UCSD-AML1 (cell line): ENCODE measurements around the gene PIP5K1C.
"Not testable (repeated sequence)": the region's sequence is repeated elsewhere in the genome, so short reads cannot be mapped to it uniquely, and the experiment has no call there.

Source experiments
- DNase-seq: peaks from one replicate; lab custom pipeline; 2025; ENCODE audit not compliant: unreplicated experiment; lab: John Stamatoyannopoulos, UW

PIP5K1C gene

GRCh38 chr19:3661284-3662238 lies 38.7 kb downstream of the PIP5K1C start:
- DNase-seq, result no peak

GRCh38 chr19:3660493-3661219 lies 39.6 kb downstream of the PIP5K1C start:
- DNase-seq, result no peak

DNA sequence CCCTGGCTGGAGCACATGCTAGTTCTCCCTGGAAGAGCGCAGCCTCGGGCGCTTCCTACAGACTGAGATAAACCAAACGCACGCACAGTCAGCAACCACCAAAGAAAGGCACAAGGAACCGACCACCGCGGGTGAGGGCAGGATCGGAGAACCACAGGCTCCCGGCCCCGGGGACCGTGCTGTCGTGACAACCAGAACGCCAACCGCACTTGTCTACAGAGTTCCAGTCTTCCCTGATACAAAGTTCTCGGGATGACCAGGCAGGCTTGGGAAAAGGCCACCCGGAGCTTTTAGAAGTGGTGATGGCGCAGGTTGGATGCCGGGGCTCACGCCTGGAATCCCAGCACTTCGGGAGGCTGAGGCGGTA lies 40.5 kb downstream of the PIP5K1C start:
- DNase-seq, result no peak

- no peak for DNase-seq
Observed at GRCh38 chr19:3658870-3659745, 41.2 kb downstream of the PIP5K1C start.

- DNase-seq, result no peak
Observed at GRCh38 chr19:3658004-3658869, 42.0 kb downstream of the PIP5K1C start.

GRCh38 chr19:3657395-3657769 lies 42.9 kb downstream of the PIP5K1C start:
- no peak for DNase-seq

DNA sequence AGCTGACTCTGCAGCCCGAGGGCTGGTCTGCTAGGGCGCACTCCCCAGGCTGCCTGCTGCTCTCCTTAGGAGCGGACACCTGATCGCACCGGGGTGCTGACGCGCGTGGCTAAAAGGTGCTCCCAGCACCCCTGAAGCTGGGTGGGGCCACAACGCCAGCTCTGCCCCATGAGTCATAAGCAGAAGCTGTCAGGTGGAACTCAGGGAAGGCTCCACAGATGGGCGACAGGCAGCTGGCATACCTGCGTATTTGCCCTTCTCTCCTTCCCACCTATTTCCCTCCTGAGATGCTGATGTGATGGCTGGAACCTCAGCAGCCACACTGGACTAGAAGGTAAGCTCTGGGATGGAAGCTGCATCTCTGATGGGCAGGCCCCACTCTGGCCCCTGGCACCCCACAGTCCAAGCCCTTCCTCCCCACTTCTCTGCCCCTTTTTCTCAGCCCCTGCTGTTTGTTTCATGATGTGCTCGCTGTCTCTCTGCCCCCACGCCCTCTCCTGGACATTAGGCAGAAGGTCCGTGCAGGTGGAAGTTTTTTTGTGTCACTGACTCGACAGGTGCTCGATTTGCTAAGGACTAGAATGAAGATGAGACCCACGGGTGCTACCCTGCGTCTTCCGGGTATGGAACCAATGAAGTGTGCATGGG lies 43.4 kb downstream of the PIP5K1C start:
- no peak for DNase-seq

DNA sequence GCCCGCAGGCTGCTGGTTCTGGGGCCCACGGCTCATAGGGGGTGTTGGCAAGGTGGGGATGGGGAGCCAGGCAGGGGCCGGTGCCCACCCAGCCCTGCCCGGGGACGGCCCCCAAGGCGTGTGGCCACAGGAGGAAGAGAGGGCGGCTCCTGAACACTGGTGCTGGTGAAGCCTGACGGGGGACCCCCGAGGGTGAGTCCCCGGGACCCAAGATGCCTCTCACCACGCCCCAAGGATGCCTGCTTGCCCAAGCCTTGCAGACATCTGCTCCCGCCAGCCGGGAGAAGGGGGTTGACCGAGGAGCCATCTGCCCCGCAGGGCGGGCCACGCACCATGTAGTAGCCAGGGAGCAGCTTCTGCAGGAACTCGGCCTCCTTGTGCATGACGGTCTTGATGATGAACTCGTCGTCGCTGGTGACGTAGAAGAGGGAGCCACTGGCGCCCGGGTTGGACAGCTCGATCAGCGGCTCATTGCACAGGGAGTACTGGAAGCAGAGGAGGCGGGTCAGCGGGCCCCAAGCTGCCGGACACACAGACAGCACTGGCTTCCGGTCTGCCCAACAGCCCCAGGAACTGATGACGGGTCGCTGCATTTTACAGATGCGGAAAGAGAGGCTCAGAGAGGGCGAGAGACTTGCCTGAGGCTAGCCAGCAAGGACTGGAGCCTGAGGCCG lies 44.1 kb downstream of the PIP5K1C start:
- no peak for DNase-seq

GRCh38 chr19:3655402-3656072 lies 44.7 kb downstream of the PIP5K1C start:
- no peak for DNase-seq

DNA sequence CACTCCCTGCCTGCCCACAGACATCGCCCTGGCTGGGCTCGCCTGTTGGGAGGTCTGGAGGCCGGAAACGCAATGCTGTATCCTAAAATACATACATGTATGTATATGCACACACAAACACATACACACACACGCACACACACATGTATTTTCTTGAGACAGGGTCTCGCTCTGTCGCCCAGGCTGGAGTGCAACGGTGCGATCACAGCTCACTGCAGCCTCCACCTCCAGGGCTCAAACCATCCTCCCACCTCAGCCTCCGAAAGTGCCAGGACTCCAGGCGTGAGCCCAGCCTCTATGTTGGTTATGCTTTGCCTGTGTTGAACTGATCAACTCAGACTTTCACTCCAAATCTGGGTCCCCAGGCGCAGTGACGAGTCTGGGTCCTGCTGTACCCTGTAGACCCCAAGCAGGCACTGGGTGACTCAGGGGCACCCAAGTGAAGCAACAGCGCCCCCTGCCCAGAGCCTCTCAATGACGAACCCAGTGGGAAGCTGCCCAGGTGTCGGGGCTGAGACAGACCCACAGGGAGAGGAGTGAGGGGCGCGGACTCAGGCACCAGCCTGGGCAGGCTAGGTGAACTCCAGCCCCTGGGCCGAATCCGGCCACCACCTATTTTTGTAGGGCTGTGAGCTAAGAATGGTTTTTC lies 46.3 kb downstream of the PIP5K1C start:
- peak; percentile 22 for DNase-seq

DNA sequence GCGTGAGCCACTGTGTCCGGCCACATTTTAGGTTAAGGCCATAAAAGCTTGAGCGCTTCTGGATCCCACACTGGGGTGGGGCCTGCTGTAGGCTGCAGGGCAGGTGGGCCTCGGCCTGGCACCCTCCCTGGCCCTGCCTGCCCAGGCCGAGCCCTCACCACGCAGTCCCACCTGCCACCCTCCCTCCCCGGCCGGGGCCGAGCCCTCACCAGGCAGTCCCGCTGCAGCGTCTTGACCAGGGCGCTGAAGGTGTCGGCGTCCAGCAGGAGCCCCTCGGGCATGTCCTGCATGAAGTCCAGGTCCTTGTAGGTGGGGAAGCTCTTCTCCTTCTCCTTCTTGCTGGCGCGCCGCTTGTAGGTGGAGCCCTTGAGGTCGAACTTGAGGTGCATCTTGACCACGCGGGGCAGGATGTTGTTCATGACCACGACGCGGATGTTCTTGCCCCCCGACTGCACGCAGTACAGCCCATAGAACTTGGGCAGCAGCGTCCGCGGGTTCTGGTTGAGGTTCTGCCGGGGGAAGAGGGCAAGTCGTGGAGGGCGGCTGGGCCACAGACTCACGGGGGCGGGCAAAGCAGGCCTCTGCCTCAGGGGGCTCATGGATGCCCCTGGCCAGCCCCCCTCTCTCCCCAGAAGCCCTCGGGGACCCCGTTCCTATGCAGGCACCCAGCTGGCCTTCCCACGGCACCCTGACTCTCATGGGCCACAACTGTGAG lies 47.0 kb downstream of the PIP5K1C start:
- DNase-seq, result no peak

GRCh38 chr19:3652422-3652821 lies 47.8 kb downstream of the PIP5K1C start:
- no peak for DNase-seq

DNA sequence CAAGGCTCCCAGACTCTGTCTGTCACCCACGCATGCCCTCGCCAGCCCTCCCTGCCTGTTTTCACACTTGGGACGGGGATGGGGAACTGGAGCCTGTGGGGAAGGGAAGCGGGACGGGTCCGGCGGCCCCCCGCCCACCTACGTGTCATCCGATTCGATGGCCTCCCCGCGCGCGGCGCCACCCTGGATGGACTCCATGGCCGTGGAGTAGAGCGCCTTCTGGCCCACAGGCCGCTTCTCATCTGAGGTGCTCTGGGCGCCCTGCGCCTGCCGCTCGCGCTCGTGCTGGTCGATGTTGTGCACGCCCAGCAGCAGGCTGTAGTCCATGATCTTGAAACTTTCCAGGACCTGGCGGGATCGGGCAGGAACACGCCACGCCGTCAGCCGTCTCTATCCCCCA lies 48.6 kb downstream of the PIP5K1C start:
- no peak for DNase-seq

- no peak for DNase-seq
Observed at GRCh38 chr19:3649888-3650287, 50.4 kb downstream of the PIP5K1C start.

DNA sequence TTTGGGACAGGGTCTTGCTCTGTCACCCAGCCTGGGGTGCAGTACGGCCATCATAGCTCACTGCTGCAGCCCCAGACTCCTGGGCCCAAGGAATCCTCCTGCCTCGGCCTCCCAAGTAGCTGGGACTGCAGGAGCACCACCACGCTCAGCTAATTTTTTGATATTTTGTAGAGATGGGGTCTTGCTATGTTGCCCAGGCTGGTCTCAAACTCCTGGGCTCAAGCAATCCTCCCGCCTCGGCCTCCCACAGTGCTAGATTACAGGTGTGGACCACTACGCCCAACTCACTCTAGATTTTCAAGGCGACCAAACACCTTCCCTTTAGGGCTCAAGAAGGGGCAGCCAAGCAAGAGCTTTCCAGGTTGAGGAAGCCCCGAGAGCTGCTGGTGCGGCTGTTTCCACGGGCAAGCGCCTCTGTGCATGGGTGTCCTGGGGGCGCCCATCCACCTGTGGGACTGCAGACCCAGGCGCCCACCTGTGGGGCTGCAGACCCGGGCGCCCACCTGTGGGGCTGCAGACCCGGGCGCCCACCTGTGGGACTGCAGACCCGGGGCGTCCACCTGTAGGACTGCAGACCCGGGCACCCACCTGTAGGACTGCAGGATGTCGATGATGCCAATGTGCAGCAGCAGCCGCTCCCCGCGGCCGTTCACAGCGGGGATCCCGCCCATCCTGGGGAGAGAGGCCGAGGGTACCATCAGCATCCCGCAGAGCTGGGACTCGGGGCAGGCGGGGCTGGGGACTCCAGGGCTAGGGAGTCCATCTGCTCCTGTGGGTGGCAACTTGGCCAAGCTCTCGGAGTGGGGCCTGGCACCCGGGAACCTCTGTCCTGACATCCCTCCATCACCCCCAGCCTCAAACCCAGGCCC lies 52.0 kb downstream of the PIP5K1C start:
- no peak for DNase-seq

GRCh38 chr19:3647102-3647501 lies 53.2 kb downstream of the PIP5K1C start:
- DNase-seq, result not testable (repeated sequence)
